ENCODE results near the gene LAIR2.
"Not testable (repeated sequence)": the region's sequence is repeated elsewhere in the genome, so short reads cannot be mapped to it uniquely, and the experiment has no call there.

The LAIR2 gene

DNA sequence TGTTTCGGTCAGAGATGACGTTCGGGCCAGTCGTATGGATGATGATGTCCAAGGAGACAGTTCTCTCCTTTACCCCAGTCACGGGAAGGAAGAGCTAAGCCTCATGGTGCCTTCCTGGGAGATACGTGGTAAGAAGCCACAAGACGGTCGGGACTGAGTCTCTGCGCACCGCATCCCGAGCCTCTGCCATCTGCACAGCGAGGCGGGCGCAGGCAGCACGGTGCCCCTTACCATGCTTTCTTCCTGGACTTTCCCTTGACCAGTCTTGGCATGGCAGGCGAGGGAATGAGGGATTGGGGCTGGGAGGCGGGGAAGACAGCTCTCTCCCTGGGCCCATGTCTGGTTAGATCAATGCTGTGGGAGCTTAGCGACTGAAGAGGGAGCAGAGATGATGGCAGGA, 10.1 kb upstream of the LAIR2 start:
- no peak for DNase-seq

DNA sequence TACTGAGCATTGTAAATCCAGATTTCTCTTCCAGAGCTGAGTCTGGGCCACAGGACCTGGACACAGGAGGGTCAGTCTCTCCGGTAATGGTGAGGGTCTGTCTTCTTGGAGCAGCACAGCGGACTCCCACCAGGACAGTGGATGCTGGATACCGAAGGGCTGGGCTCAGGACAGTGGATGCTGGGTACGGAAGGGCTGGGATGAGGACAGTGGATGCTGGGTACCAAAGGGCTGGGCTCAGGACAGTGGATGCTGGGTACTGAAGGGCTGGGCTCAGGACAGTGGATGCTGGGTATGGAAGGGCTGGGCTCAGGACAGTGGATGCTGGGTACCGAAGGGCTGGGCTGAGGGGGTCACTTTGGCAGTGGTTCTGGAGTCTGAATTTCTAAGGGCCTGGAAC, 9.6 kb upstream of the LAIR2 start:
- not testable (repeated sequence) for DNase-seq

- no peak for DNase-seq
Observed at GRCh38 chr19:54493967-54494585, 8.6 kb upstream of the LAIR2 start.

DNA sequence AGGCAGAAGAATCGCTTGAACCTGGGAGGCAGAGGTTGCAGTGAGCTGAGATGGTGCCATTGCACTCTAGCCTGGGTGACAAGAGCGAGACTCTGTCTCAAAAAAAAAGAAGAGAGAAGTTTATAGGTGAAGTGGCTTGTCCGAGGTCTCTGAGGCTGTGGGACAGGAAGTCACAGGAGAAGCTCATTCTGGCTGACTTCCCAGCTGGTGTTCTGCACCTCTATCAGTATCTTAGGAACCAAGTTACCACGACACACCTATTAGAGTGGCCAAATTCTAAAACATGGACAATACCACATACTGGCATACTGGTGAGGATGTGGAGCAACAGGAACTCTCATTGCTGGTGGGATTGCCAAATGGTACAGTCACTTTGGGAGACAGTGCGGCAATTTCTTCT, 7.3 kb upstream of the LAIR2 start:
- not testable (repeated sequence) for DNase-seq

GRCh38 chr19:54497747-54498450, 4.7 kb upstream of the LAIR2 start:
- not testable (repeated sequence) for DNase-seq

GRCh38 chr19:54498451-54498772, 4.2 kb upstream of the LAIR2 start:
- DNase-seq: not testable (repeated sequence)

GRCh38 chr19:54505542-54505941, 2.9 kb downstream of the LAIR2 start:
- DNase-seq: not testable (repeated sequence)

- DNase-seq: no peak
Observed at GRCh38 chr19:54506079-54506478, 3.4 kb downstream of the LAIR2 start.

DNA sequence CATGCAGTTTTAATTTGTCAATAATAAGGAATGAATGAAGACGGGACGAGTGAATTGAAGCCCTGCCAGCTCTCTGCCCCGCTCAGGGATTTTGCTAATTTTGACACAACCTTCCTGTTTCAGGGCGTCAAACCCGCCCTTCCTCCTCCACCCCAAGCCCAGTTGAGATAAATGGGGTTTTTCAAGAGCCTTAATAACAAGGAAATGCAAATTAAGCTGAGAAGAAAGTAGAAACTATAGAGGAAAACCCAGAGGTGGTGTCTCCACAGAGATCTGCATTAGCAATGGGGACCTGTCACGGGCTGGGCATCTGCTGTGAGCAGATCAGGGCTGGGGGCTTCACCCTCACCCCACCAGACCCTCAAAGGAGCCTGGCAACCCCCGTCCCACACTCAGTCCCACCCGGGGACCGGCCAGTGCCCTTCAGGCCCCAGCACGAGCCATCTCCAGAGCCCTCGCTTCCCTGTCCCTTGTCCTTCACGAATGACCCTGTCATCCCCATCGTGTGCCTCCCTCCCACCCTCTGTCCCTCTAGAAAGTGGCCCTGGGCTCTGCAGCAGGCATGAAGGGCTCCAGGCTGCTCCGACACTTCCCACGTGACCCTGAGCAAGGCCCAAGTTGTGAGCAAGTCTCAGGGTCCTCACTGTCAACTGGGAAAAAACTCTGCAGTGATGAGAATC, 4.5 kb downstream of the LAIR2 start:
- not testable (repeated sequence) for DNase-seq

GRCh38 chr19:54507824-54508223, 5.2 kb downstream of the LAIR2 start:
- no peak for DNase-seq

- not testable (repeated sequence) for DNase-seq
Observed at GRCh38 chr19:54508487-54508886, 5.9 kb downstream of the LAIR2 start.

DNA sequence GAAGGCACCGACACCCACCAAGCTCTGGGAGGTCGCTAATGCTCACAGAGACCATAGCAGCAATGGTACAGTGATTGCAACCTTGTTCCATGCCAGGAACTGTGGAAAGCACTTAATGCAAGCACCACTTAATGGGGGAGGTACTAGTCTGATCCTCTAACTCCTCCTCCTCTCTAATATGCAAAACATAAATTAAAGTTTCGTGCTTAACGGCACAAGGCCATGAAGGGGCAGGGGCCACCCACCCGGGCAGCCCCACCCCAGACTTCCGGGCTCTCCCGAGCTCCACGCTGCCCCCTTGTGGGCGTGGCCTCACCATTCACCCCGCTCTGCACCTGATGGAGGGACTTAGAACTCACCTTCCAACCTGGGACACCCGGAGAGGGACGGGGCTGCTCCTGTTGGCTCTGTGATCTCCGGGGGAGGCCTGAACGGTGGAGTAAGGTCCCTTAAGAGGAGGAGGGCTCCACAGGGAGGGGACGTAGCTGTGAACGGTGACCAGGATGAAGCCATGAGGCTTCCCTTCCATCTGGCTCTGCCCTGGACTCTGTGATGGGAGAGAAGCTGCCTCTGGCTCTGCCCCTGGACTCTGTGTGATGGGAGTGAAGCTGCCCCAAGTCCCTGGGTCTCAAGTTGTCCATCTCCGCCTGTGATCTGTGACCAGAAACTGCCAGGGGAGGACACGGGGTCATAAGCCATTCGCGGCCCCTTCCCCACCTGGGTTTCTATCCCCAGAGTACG, 6.7 kb downstream of the LAIR2 start:
- not testable (repeated sequence) for DNase-seq

- no peak for DNase-seq
Observed at GRCh38 chr19:54515156-54515555, 12.5 kb downstream of the LAIR2 start.

DNA sequence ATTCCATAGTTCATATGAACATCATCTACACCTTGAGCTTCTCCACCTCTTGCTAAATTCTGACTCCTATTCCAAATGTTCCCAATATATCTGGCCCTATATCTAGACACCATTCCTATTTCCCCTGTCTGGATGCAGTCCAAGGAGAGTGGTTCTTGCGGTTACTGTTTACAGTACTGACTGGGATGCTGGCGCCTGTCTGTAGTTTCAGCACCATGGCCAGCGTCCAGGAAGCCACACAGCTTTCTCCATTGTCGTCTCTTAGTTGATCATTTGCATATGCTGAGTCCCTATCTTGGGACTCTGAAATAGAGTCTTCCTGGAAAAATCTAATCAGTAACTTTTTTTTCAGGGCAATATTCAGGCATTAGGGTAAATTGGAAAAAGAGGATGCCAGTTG, 14.9 kb downstream of the LAIR2 start:
- peak in 6 of 58 donors; percentile 1 to 12 (median 6) for DNase-seq

DNA sequence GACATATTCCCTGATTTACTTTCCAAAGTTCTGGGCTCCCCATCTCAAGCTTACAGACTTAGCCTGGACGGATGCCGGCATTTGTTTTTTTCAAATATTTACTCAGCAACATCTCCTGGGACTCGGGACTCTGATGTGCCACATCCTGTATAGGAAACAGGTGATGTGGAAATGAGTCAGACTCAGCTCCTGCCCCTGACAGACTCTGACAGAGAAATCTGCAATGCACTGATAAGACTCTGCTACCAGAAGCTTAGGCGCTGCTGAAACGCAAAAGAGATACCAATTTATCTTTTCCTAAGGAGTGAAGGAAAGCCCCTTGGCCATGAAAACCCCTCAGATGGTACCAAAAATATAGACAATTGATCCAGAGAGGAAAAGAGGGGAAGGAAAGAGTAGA, 16.2 kb downstream of the LAIR2 start:
- no peak for DNase-seq

- peak in 2 of 58 donors; percentile 0 to 5 for DNase-seq
Observed at GRCh38 chr19:54521022-54521859, 18.6 kb downstream of the LAIR2 start.

DNA sequence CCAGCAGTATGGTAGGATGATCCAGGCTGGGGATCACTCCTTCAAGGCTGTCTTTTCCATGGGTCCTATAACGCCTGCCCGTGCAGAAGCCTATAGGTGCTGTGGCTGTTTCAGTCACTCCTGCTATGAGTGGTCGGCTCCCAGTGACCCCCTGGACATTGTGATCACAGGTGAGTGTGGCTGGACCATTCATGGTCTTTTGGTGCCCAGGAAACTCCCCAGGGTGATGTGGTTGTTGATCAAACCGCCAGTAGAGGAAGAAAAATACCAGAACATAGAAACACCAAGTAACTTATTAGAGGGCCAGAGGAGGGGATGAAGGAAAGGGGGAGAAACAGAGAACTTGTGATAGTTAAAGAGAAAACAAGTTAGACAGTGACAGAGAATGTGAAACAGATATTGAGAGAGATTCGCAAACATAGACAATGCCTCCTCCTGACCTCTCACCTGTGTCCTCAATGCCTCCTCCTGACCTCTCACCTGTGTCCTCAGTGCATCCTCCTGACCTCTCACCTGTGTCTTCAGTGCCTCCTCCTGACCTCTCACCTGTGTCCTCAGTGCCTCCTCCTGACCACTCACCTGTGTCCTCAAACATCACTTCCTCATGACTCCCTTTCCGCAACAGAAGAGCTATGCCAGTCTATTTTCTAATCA, 19.4 kb downstream of the LAIR2 start:
- DNase-seq: no peak

GRCh38 chr19:54523403-54523802, 20.8 kb downstream of the LAIR2 start:
- peak in 1 of 58 donors; percentile 22 for DNase-seq

DNA sequence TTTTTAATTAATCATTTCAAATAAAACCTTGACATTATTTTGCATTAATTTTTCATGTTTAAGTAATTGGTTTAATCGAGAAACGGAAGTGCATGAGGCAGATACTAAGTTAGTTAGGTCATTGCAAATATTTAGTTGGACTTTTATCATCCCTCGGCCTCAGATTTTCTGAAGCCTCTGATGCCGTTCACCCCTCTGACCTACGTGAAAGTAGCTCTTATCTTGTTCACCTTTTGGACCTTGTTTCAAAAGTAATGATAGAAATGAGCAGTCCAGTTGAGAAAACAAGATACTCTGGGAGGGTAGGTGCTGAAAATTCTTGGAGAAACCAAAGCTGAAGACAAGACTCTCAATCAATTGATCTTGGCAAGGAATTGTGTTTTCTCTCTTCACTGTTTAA, 23.0 kb downstream of the LAIR2 start:
- DNase-seq: no peak

- no peak for DNase-seq
Observed at GRCh38 chr19:54526972-54527371, 24.3 kb downstream of the LAIR2 start.

Measured in anterior cingulate cortex (tissue), 58 donors.